ENCODE results near the gene GINM1. TPM values are rescaled to one million over a fixed set of nuclear protein-coding genes. Genes with fewer than 3 reads are reported as not detected.

The GINM1 gene
- total and polyA plus RNA-seq, 2 of the 8 experiments (the other 6 are each of a cell fraction or from before 2014, with no cell fraction given): 5.1 to 21.6 TPM

DNA sequence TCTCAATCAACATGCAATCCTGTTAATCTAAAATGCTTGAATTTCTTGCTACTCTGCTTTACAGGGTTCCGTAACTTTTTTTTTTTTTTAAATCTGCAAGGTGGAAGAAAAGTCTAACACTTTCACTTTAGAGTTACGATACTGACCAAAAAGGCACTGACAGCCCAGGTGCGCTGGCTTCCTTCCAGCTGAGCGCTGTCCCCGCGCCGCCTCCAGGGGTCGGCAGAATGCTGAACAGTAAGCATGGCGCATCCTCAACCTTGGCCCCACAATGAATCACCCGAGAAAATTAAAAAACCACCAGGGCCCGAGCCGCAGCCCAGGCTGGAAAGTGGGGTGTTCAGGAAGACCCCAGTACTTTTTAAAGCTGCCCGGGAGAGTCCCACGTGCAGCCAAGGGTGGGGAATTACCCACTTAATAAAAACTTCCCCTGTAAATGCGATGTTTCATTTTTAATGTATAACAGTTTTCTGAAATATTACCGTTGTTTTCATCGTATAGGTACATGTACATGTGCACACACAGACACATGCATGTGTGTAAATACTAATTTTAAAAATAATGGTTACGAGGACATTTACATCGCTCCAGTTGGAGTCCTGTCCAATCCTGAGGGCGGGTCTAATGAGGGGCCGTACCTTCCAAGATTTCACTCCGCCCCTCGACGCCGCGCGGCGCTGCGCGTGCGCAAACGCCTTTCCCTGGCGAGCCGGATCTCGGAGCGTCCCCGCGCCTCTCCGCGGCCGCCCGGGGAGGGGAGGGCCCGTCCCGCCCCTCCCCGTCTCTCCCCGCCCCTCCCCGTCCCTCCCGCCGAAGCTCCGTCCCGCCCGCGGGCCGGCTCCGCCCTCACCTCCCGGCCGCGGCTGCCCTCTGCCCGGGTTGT is at the start of gene GINM1 (continued):
- TF ChIP-seq NANOG (IDR thresholded peaks at IDR 0.05; ENCODE audit: insufficient read depth, low read depth, low read length, poor library complexity, severe bottlenecking): no peak
- no peak for TF ChIP-seq CEBPB (IDR thresholded peaks at IDR 0.05; ENCODE audit: low read depth, low read length)
- TF ChIP-seq SUZ12 (IDR thresholded peaks at IDR 0.05; ENCODE audit: low read length): no peak
- TF ChIP-seq, protein P1, sequence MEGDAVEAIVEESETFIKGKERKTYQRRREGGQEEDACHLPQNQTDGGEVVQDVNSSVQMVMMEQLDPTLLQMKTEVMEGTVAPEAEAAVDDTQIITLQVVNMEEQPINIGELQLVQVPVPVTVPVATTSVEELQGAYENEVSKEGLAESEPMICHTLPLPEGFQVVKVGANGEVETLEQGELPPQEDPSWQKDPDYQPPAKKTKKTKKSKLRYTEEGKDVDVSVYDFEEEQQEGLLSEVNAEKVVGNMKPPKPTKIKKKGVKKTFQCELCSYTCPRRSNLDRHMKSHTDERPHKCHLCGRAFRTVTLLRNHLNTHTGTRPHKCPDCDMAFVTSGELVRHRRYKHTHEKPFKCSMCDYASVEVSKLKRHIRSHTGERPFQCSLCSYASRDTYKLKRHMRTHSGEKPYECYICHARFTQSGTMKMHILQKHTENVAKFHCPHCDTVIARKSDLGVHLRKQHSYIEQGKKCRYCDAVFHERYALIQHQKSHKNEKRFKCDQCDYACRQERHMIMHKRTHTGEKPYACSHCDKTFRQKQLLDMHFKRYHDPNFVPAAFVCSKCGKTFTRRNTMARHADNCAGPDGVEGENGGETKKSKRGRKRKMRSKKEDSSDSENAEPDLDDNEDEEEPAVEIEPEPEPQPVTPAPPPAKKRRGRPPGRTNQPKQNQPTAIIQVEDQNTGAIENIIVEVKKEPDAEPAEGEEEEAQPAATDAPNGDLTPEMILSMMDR (IDR thresholded peaks at IDR 0.05; ENCODE audit: control extremely low read depth in 1 of 3, insufficient read depth in 1 of 3, low read depth in 1 of 3, low read length in 3 of 3): peak; percentile 61 to 81 (median 74)
- no peak for TF ChIP-seq ZNF274 (IDR thresholded peaks at IDR 0.05; ENCODE audit: borderline replicate concordance, extremely low read depth, low read length)

All from H1 (cell line).